ENCODE results near the gene CBLN3.

The CBLN3 gene

DNA sequence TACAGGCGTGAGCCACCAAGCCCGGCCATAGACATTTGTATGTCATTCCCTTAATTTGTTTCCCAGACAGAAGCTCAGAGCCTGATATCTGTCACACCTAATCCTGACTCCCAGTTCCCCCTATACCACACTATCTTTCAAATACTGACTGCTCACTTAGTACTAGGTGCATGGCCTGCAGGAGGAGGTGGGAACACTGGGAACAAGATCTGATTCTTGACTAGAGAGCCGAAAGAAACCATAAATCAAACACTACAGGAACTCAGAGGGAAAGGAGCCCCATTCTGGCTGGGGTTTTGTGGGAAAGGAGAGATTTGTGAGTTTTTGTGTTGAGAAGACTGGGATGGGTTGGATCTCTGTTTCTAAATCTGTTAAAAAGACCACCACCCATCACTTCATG is 5.2 kb upstream of the CBLN3 start:
- no peak for TF ChIP-seq CTCF (IDR thresholded peaks at IDR 0.05; ENCODE audit: poor library complexity, severe bottlenecking)
- Histone ChIP-seq H3K27ac (ENCODE audit: poor library complexity, severe bottlenecking) (no peak overlapping the region), H3K4me3 (ENCODE audit: severe bottlenecking) (no peak overlapping the region), H3K36me3 (ENCODE audit: low read depth) (peaks cover 74% of the 10 kb centered on the region), H3K27me3 (ENCODE audit: insufficient read depth, poor library complexity, severe bottlenecking) (no peaks in the 10 kb centered on the region), H3K4me1 (ENCODE audit: insufficient read depth, poor library complexity, severe bottlenecking) (peaks cover 5% of the 10 kb centered on the region), H3K9me3 (ENCODE audit: severe bottlenecking) (no peaks in the 10 kb centered on the region)
- ATAC-seq (ENCODE audit: low read depth) (no peak), DNase-seq (ENCODE audit: low spot score) (no peak)

- Histone ChIP-seq H3K9me3 (ENCODE audit: severe bottlenecking) (no peaks in the 10 kb centered on the region), H3K27me3 (ENCODE audit: insufficient read depth, poor library complexity, severe bottlenecking) (no peaks in the 10 kb centered on the region), H3K36me3 (ENCODE audit: low read depth) (peaks cover 68% of the 10 kb centered on the region), H3K27ac (ENCODE audit: poor library complexity, severe bottlenecking) (no peak overlapping the region), H3K4me1 (ENCODE audit: insufficient read depth, poor library complexity, severe bottlenecking) (peaks cover 10% of the 10 kb centered on the region), H3K4me3 (ENCODE audit: severe bottlenecking) (no peak overlapping the region)
- DNase-seq (ENCODE audit: low spot score) (no peak), ATAC-seq (ENCODE audit: low read depth) (no peak)
- no peak for TF ChIP-seq CTCF (IDR thresholded peaks at IDR 0.05; ENCODE audit: poor library complexity, severe bottlenecking)
Measured at GRCh38 chr14:24434036-24434435, 4.6 kb upstream of the CBLN3 start.

DNA sequence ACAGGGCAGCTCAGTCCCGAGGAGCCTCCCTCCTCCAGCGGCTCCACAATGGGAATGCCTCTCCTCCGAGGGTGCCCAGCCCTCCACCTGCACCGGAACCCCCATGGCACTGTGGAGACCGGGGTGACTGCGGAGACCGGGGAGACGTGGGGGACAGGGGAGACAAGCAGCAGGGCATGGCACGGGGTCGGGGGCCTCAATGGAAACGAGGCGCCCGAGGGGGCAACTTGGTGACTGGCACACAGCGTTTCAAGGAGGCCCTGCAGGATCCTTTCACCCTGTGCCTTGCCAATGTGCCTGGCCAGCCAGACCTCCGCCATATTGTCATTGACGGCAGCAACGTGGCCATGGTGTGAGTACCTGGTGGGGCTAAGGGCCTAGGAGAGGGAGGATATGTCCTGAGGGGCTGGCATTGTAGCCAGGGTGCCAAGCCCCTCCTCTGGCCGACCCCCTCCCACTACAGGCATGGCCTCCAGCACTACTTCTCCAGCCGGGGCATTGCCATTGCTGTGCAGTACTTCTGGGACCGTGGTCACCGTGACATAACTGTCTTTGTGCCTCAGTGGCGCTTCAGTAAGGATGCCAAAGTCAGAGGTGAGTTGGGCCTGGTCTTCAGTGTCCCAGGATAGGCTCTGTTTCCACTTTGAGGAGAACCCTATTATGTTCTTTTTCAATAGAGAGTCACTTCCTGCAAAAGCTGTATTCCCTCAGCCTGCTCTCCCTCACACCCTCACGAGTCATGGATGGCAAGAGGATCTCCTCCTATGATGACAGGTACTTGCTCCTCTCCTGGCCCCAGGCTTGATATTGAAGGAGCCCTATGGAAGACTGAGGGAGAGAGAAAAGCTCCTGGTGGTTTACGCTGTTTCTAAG is 3.0 kb upstream of the CBLN3 start:
- no peak for DNase-seq (ENCODE audit: low spot score)
- peaks cover 10% of the 10 kb centered on the region for H3K4me1 ChIP-seq (ENCODE audit: insufficient read depth, poor library complexity, severe bottlenecking)
- peaks cover 54% of the 10 kb centered on the region for H3K36me3 ChIP-seq (ENCODE audit: low read depth)
- H3K4me3 ChIP-seq (ENCODE audit: severe bottlenecking) = no peak overlapping the region
- ATAC-seq (ENCODE audit: low read depth) = no peak
- no peaks in the 10 kb centered on the region for H3K27me3 ChIP-seq (ENCODE audit: insufficient read depth, poor library complexity, severe bottlenecking)
- TF ChIP-seq CTCF (IDR thresholded peaks at IDR 0.05; ENCODE audit: poor library complexity, severe bottlenecking) = no peak
- no peaks in the 10 kb centered on the region for H3K9me3 ChIP-seq (ENCODE audit: severe bottlenecking)
- no peak overlapping the region for H3K27ac ChIP-seq (ENCODE audit: poor library complexity, severe bottlenecking)

- ATAC-seq (ENCODE audit: low read depth) = peak; percentile 67
- H3K27ac ChIP-seq (ENCODE audit: poor library complexity, severe bottlenecking) = peak overlapping the region; percentile 75
Measured at GRCh38 chr14:24431569-24432258, 2.2 kb upstream of the CBLN3 start.

More at GRCh38 chr14:24431569-24432258, 2.2 kb upstream of the CBLN3 start:
- no peaks in the 10 kb centered on the region for H3K9me3 ChIP-seq (ENCODE audit: severe bottlenecking)
- TF ChIP-seq CTCF (IDR thresholded peaks at IDR 0.05; ENCODE audit: poor library complexity, severe bottlenecking) = peak; percentile 98
- H3K4me3 ChIP-seq (ENCODE audit: severe bottlenecking) = no peak overlapping the region
- peaks cover 15% of the 10 kb centered on the region for H3K4me1 ChIP-seq (ENCODE audit: insufficient read depth, poor library complexity, severe bottlenecking)
- H3K36me3 ChIP-seq (ENCODE audit: low read depth) = peaks cover 46% of the 10 kb centered on the region
- H3K27me3 ChIP-seq (ENCODE audit: insufficient read depth, poor library complexity, severe bottlenecking) = no peaks in the 10 kb centered on the region
- peak; percentile 95 for DNase-seq (ENCODE audit: low spot score)

Data from RWPE2 (cell line).